Left colon (tissue), 2 donors: Measurements from ENCODE around the gene APBB1IP. TPM values are rescaled to one million over a fixed set of nuclear protein-coding genes. Genes with fewer than 3 reads are reported as not detected.
"Not testable (repeated sequence)": the region's sequence is repeated elsewhere in the genome, so short reads cannot be mapped to it uniquely, and the experiment has no call there.

ENCODE experiments used
- ATAC-seq: fragments of 200-7000 bp; cut with Tn5 transposase; one replicate; pipeline ENCODE4 v1.9.1; 2020; ENCODE audit warnings: mild to moderate bottlenecking, moderate library complexity
- DNase-seq, 2 donors: peaks; one replicate each; pipeline ENCODE4 v3.0.0-alpha.2; 2020
- intact Hi-C, 2 donors: fragments of 100-400 bp; cut with DNase I in 1 of 2; cut with micrococcal nuclease in 1 of 2; formaldehyde crosslinking; loops; one replicate each; pipeline versions ENCODE4 v1.11.2 to v1.14.0; 2022; cut with DNase I, micrococcal nuclease
- total RNA-seq, 2 donors: library from RNA; stranded (reverse); fragmentation: NEBNext Ultra II Directional; extraction: Animal tissue kit (Norgen Biotek cat#: 25700); gene quantifications; one replicate each; pipeline ENCODE4 v1.2.1, GENCODE V29; 2021
- donor health status: DM: no; HTN: no; CAD: no.
- donor health status: DM: yes; HTN: yes; CAD: no.

The APBB1IP gene
- total RNA-seq, 2 donors from 2014 or later: 2.0 to 4.6 TPM

- DNase-seq (no peak), ATAC-seq (no peak)
- intact Hi-C loops: no loop called here
Measured at GRCh38 chr10:26468291-26468690, 30.1 kb downstream of the APBB1IP start.

DNA sequence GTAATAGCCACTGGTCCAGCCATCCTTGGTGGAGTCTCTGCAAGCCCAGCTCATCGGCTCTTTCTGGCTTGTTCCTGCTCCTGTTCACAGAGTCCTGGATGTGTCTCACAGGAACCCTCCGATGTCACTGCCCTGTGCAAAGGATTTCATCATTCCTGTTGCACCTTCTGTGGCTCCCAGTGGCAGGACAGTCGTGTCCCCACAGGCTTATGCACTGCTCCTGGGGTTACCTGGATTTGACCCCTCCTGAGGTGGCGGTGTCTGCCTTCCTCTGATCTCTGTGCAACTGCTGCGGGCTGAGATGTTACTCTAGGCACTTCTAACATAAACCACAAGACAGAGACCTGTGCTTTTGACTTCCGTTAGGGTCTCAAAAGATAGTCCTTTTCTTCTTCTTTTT is 30.6 kb downstream of the APBB1IP start:
- ATAC-seq (no peak), DNase-seq (no peak)
- intact Hi-C loops: no loop called here

- ATAC-seq (no peak), DNase-seq (no peak)
- intact Hi-C loops: no loop called here
Measured at GRCh38 chr10:26472492-26472778, 34.3 kb downstream of the APBB1IP start.

GRCh38 chr10:26474026-26474425 is 35.9 kb downstream of the APBB1IP start:
- no peak for ATAC-seq
- no peak for DNase-seq
- intact Hi-C loops: no loop called here

GRCh38 chr10:26474845-26475244 is 36.7 kb downstream of the APBB1IP start:
- intact Hi-C loops, ATAC-seq, DNase-seq: not testable (repeated sequence)

GRCh38 chr10:26475386-26475785 is 37.2 kb downstream of the APBB1IP start:
- DNase-seq (no peak), ATAC-seq (no peak)
- intact Hi-C loops: no loop called here

GRCh38 chr10:26477501-26477900 is 39.4 kb downstream of the APBB1IP start:
- intact Hi-C loops: no loop called here
- no peak for ATAC-seq
- DNase-seq: no peak

DNA sequence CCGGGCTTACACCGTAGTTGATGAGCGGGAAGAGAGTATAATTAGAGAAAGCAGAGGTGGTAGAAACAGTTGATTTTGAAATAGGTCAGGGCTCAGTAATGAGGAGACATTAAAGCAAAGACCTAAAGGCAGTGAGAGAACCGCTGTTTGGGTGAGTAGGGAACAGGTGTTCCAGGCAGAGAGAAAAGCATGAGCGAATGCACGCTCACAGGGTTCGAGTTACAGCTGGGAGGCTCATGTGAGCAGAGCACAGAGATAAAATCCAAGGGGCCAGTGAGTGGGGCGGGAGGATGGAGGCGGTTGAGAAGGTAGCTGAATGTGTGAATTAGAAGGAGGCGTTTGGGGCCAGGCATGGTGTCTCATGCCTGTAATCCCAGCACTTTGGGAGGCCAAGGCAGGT is 39.9 kb downstream of the APBB1IP start:
- ATAC-seq (no peak), DNase-seq (no peak)
- intact Hi-C loops: no loop called here

GRCh38 chr10:26479766-26480492 is 41.8 kb downstream of the APBB1IP start:
- intact Hi-C loops: no loop called here
- no peak for ATAC-seq

GRCh38 chr10:26481315-26481692 is 43.2 kb downstream of the APBB1IP start:
- DNase-seq (no peak), ATAC-seq (no peak)
- intact Hi-C loops: no loop called here

More at GRCh38 chr10:26479766-26480492, 41.8 kb downstream of the APBB1IP start:
- DNase-seq: no peak

- no peak for ATAC-seq
- intact Hi-C loops: no loop called here
- DNase-seq: no peak
Measured at GRCh38 chr10:26481914-26482550, 43.9 kb downstream of the APBB1IP start.

DNA sequence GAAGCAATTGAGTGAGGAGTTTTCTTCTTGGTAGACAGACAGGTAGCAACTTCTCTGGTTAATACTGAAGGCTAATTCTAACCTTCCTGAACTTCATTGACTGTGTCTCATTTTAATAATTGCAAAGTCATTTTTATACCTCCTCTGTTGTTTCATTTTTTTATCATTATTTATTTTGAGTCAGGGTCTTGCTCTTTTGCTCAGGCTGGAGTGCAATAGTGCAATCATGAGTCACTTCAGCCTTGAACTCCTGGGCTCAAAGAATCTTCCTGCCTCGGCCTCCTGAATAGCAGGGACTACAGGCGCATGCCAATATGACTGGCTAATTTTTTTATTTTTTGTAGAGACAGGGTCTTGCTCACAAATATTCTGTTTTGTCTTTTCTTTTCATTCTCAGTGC is 45.4 kb downstream of the APBB1IP start:
- no peak for ATAC-seq
- intact Hi-C loops: no loop called here

GRCh38 chr10:26485150-26485941 is 47.2 kb downstream of the APBB1IP start:
- DNase-seq: no peak
- intact Hi-C loops: no loop called here
- no peak for ATAC-seq

More for the DNA sequence above, 45.4 kb downstream of the APBB1IP start:
- DNase-seq: no peak

DNA sequence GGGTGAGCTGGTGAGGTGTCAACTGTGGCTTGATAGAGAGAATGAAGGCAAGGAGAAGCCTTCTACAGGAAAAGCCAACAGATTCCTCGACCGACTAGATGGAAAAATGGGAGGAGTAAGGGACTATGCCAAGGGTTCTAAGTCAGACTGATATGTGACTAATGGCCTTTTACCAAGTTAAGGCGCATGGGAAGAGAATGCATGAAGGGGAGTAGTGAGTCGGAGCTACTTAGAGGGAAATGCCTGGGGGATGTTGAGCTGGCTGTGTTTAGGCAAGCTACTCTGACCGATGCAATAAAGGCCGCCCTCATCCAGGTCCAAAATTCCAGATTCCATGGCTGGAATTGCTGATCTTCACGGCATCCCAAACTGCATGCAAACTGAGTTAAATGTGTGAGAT is 48.2 kb downstream of the APBB1IP start:
- DNase-seq (no peak), ATAC-seq (no peak)
- intact Hi-C loops: no loop called here

GRCh38 chr10:26486990-26487850 is 49.1 kb downstream of the APBB1IP start:
- no peak for ATAC-seq
- intact Hi-C loops: no loop called here
- no peak for DNase-seq

DNA sequence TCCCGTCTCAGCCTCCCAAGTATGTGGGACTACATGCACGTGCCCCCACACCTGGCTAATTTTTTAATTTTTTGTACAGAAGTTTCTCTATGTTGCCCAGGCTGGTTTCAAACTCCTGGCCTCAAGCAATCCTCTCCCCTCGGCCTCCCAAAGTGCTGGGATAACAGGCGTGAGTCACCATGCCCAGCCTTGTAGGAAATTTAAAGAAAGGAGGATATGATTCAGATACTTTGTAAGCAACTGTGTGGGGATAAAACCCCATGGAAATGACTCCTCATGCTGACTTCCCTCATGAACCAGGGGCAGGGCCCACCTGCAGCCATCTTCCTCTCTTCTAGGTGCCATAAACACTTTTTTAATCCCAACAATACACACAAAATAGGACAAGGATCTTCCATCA is 50.2 kb downstream of the APBB1IP start:
- DNase-seq (no peak), ATAC-seq (no peak)
- intact Hi-C loops: no loop called here

GRCh38 chr10:26489081-26489480 is 50.9 kb downstream of the APBB1IP start:
- intact Hi-C loops: no loop called here
- no peak for ATAC-seq
- DNase-seq: no peak

DNA sequence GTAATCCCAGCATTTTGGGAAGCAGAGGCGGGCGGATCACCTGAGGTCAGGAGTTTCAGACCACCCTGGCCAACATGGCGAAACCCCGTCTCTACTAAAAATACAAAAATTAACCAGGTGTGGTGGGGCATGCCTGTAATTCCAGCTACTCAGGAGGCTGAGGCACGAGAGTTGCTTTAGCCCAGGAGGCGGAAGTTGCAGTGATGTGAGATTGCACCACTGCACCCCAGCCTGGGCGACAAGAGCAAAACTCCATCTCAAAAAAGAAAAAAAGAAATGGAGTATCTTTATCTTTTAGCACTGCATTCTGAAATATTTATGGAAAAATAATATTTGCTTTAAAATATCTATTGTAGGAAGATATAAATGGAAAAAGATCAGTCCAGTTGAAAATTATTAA is 52.2 kb downstream of the APBB1IP start:
- DNase-seq, intact Hi-C loops, ATAC-seq: not testable (repeated sequence)

GRCh38 chr10:26491276-26491675 is 53.1 kb downstream of the APBB1IP start:
- DNase-seq: no peak
- intact Hi-C loops: no loop called here
- no peak for ATAC-seq
